Ishikawa (cell line): ENCODE measurements around the gene TMEM91.

Experiments used
- CEBPB ChIP-seq: IDR thresholded peaks from 2 replicates; pipeline ENCODE4 v1.6.1; 2012
- CREB1 ChIP-seq: IDR thresholded peaks from 2 replicates; pipeline ENCODE4 v1.6.1; 2012; ENCODE audit warnings: low read depth
- EGR1 ChIP-seq: IDR thresholded peaks from 2 replicates; pipeline ENCODE4 v1.6.1; 2012
- EP300 ChIP-seq: IDR thresholded peaks from 2 replicates; pipeline ENCODE4 v1.6.1; 2012; ENCODE audit warnings: borderline replicate concordance
- FOXM1 ChIP-seq: IDR thresholded peaks from 2 replicates; pipeline ENCODE4 v1.6.1; 2012; ENCODE audit warnings: low read depth, borderline replicate concordance
- MAX ChIP-seq: IDR thresholded peaks from 2 replicates; pipeline ENCODE4 v1.6.1; 2012
- NFIC ChIP-seq: IDR thresholded peaks from 2 replicates; pipeline ENCODE4 v1.6.1; 2012
- RAD21 ChIP-seq: IDR thresholded peaks from 2 replicates; pipeline ENCODE4 v1.6.1; 2012; ENCODE audit warnings: low read depth
- REST ChIP-seq: IDR thresholded peaks from 2 replicates; pipeline ENCODE4 v1.6.1; 2012; ENCODE audit warnings: low read depth, mild to moderate bottlenecking
- TAF1 ChIP-seq: IDR thresholded peaks from 2 replicates; pipeline ENCODE4 v1.6.1; 2012; ENCODE audit warnings: low read depth, mild to moderate bottlenecking
- TCF12 ChIP-seq: IDR thresholded peaks from 2 replicates; pipeline ENCODE4 v1.6.1; 2012; ENCODE audit warnings: low read depth
- TEAD4 ChIP-seq: IDR thresholded peaks from 2 replicates; pipeline ENCODE4 v1.6.1; 2012
- USF1 ChIP-seq: IDR thresholded peaks from 2 replicates; pipeline ENCODE4 v1.6.1; 2012
- YY1 ChIP-seq: IDR thresholded peaks from 2 replicates; pipeline ENCODE4 v1.6.1; 2012; ENCODE audit warnings: low read depth
- ZBTB7A ChIP-seq: IDR thresholded peaks from 2 replicates; pipeline ENCODE4 v1.6.1; 2012; ENCODE audit warnings: low read depth

TMEM91 gene

GRCh38 chr19:41357746-41358145, 18.6 kb upstream of the TMEM91 start:
- TF ChIP-seq MAX (no peak), REST (no peak)

GRCh38 chr19:41359741-41360140, 16.6 kb upstream of the TMEM91 start:
- TF ChIP-seq REST (no peak), YY1 (no peak), CEBPB (no peak), EGR1 (no peak), RAD21 (no peak), TCF12 (no peak), CREB1 (no peak), TAF1 (no peak), TEAD4 (no peak), EP300 (no peak), NFIC (no peak), MAX (no peak), USF1 (no peak), ZBTB7A (no peak), FOXM1 (no peak)

- TF ChIP-seq EGR1 (no peak), NFIC (no peak), REST (no peak)
Measured at GRCh38 chr19:41362143-41362847, 14.0 kb upstream of the TMEM91 start.

- 0 out of 2 replicates have a peak, but pooled peaks have one; percentile 0 for TF ChIP-seq MAX
- TF ChIP-seq ZBTB7A, result no peak
Measured at GRCh38 chr19:41363371-41363752, 13.0 kb upstream of the TMEM91 start.

GRCh38 chr19:41363753-41364523, 12.4 kb upstream of the TMEM91 start, which contains the start of gene B9D2:
B9D2 (minus strand) TSS chr19:41364149; CDS start chr19:41363519, 630 bp downstream.
- no peak for TF ChIP-seq RAD21
- no peak for TF ChIP-seq TCF12
- TF ChIP-seq CEBPB, result no peak
- TF ChIP-seq EGR1, result peak; percentile 89
- TF ChIP-seq EP300, result no peak
- 0 out of 2 replicates have a peak, but pooled peaks have one; percentile 32 for TF ChIP-seq TAF1
- TF ChIP-seq YY1, result peak; percentile 99
- TF ChIP-seq TEAD4, result no peak
- TF ChIP-seq USF1, result no peak
- TF ChIP-seq REST, result no peak
- TF ChIP-seq NFIC, result no peak
- peak; percentile 61 for TF ChIP-seq CREB1
- no peak for TF ChIP-seq FOXM1
- TF ChIP-seq ZBTB7A, result no peak
- TF ChIP-seq MAX, result peak; percentile 31; the same call in 1 of the 2 replicates
